Activated CD4-positive, alpha-beta T cell treated with anti-CD3 and anti-CD28 coated beads, Interleukin-2, amount 10 ng/mL, durations not matched to agents 7 days and 5 days (primary cell): ENCODE results near the gene CACNA1C. TPM values are rescaled to one million over a fixed set of nuclear protein-coding genes. Genes with fewer than 3 reads are reported as not detected.

Source experiments
- CTCF ChIA-PET: fragments of 350-600 bp; sonication (Branson Sonifier 250); formaldehyde crosslinking; loops from one replicate; lab custom pipeline; 2021; ENCODE audit warnings: antibody characterized with exemption; lab: Charles Lee
- POLR2A ChIA-PET: fragments of 350-600 bp; sonication (Branson Sonifier 250); formaldehyde crosslinking; loops from one replicate; lab custom pipeline; 2021; ENCODE audit warnings: antibody characterized with exemption; lab: Charles Lee
- DNase-seq: peaks from one replicate; pipeline ENCODE4 v3.0.0-alpha.2; 2020
- H3K27ac Mint-ChIP-seq: one replicate; pipeline ENCODE4 v1.8.0; 2021; ENCODE audit warnings: mild to moderate bottlenecking, moderate library complexity, mixed read lengths
- H3K27me3 Mint-ChIP-seq: one replicate; pipeline ENCODE4 v1.8.0; 2021; ENCODE audit warnings: mixed read lengths
- H3K36me3 Mint-ChIP-seq: one replicate; pipeline ENCODE4 v1.8.0; 2021; ENCODE audit warnings: low read depth, mixed read lengths
- H3K4me1 Mint-ChIP-seq: one replicate; pipeline ENCODE4 v1.8.0; 2021; ENCODE audit warnings: mixed read lengths
- H3K4me3 Mint-ChIP-seq: one replicate; pipeline ENCODE4 v1.8.0; 2021; ENCODE audit warnings: mild to moderate bottlenecking, moderate library complexity, mixed read lengths
- H3K9me3 Mint-ChIP-seq: one replicate; pipeline ENCODE4 v1.8.0; 2021; ENCODE audit warnings: mixed read lengths
- total RNA-seq, 2 experiments: library from RNA; stranded (reverse); gene quantifications; one replicate each; pipeline ENCODE4 v1.2.3, GENCODE V29; 2021

Gene CACNA1C
- total RNA-seq, 2 experiments from 2014 or later, result 0.12 to 0.15 TPM

DNA sequence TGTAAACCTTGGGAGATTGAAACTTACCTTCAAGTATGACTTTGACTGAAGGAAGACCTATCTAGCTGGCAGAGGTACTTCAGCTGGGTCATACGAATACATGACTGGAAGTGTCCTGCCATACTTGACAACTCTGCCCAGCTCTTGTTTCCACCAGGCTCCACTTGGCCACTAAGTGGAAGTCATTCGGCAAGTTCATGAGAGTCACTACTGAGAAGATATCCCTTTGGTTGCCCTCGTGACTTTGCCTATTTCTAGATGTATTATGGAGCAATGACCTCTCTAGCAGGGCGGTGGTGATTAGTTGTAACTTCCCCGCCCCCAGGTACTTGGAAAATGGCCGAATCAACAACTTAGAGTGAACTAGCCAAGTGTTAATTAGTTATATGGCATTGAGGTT lies 8.6 kb upstream of the CACNA1C start:
- CTCF ChIA-PET, result interaction anchor here (0.7 kb wide), 1 partner anchor 668 kb away, joined by 3 read pairs; no protein-coding TSS in a partner anchor
- H3K36me3 Mint-ChIP-seq, result no peaks in the 10 kb centered on the region
- H3K4me1 Mint-ChIP-seq, result no peaks in the 10 kb centered on the region
- H3K9me3 Mint-ChIP-seq, result no peaks in the 10 kb centered on the region
- H3K27ac Mint-ChIP-seq, result no peak overlapping the region
- POLR2A ChIA-PET, result no interaction called here
- H3K4me3 Mint-ChIP-seq, result no peak overlapping the region
- peaks cover 50% of the 10 kb centered on the region for H3K27me3 Mint-ChIP-seq
- DNase-seq, result no peak

DNA sequence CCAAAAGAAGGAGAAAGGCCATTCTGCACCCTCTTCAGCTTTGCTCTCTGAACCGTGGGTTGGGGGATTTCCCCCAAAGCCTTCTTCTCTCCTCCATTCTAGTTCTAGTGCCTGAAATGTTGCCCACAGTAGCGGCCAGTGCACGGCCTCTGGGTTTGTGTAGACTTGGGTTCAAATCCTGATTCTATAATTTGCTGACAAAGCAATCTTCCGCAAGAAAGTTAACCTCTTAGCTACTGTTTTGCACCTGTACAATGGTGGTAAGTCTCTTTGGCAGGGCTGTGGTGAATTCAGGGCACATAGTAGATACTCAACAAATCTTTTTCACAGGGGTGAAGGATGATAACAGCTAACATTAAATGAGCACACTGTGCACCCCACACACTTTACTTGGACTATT lies 5.8 kb upstream of the CACNA1C start:
- no peaks in the 10 kb centered on the region for H3K9me3 Mint-ChIP-seq

DNA sequence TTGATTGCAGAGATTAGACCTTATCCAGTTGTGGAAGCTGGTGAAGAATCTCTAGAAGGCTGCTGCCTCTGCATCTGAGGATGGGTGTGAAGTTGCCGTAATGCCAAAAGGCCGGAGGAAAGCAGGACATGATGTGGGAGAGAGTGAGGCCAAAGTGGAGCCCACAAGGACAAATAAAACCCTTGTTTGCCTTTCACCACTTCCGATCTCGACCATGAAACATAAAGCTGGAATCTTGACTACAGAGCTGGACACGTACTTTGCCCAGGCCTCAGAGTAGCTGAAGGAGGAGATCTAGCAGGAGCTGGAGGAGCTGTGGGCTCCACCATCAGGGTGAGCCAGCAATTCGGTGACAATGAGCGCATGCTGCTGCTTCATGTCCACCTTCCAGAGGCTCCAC lies 5.0 kb upstream of the CACNA1C start:
- DNase-seq, result no peak
- ChIA-PET POLR2A (no interaction called here), CTCF (interaction anchor here (1.2 kb wide), 1 partner anchor 13 kb away, joined by 4 read pairs; no protein-coding TSS in a partner anchor)
- H3K4me1 Mint-ChIP-seq, result peaks cover 11% of the 10 kb centered on the region
- no peak overlapping the region for H3K4me3 Mint-ChIP-seq
- no peaks in the 10 kb centered on the region for H3K9me3 Mint-ChIP-seq
- H3K27me3 Mint-ChIP-seq, result peaks cover 63% of the 10 kb centered on the region
- no peak overlapping the region for H3K27ac Mint-ChIP-seq
- H3K36me3 Mint-ChIP-seq, result no peaks in the 10 kb centered on the region

More for the DNA sequence above, 5.8 kb upstream of the CACNA1C start:
- Mint-ChIP-seq H3K27me3 (peaks cover 64% of the 10 kb centered on the region), H3K27ac (no peak overlapping the region), H3K4me1 (peaks cover 11% of the 10 kb centered on the region), H3K4me3 (no peak overlapping the region), H3K36me3 (no peaks in the 10 kb centered on the region)
- ChIA-PET CTCF (interaction anchor here (0.6 kb wide), 1 partner anchor 14 kb away, joined by 3 read pairs; no protein-coding TSS in a partner anchor), POLR2A (no interaction called here)
- no peak for DNase-seq

DNA sequence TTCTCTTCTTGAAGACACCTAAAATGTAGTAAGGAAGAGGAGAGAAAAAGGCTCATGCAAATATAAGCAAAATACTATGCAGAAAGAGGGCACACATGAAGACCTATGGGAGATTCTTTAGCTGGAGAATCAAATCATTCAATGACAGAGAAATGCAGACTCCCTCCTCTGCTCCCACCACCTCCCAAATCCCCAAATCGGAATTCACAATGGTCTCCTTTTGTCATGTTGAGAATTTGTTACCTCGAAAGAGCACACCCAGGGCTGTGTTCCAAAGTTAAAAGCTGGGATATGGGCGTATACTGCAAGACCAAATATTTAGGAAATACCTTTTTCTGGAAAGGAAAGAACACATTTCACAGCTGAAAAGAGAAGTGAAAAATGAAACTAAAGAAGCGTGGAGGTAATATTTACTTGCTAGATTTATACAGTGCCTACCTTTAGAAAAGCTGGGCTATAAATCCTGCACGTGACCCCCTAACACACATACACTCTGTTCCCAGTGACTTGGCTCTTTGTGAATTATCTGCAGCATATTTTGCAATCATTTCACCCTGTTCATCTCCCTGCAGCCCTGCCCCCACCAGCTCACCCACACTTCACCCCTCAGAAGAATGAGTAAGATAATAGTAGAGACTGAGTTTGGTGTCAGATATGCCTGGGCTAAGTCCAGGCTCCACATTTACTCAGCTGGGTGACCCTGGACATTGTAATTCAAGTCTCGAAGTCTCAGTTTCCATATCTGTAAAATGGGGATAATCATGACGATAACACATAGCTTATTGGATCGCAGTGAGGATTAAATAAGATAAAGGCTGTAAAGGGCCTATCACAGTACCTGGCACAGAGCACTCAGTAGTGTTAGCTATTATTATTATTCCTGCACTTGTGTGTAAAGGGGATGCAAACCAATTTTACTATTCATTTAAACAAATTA lies 2.9 kb upstream of the CACNA1C start:
- no peak for DNase-seq
- H3K9me3 Mint-ChIP-seq, result no peaks in the 10 kb centered on the region
- no peaks in the 10 kb centered on the region for H3K36me3 Mint-ChIP-seq
- peaks cover 22% of the 10 kb centered on the region for H3K4me1 Mint-ChIP-seq
- CTCF ChIA-PET, result interaction anchor here (0.6 to 1.0 kb wide), 2 partner anchors 11 to 92 kb away, joined by 3 read pairs; no protein-coding TSS in a partner anchor
- POLR2A ChIA-PET, result no interaction called here
- H3K27me3 Mint-ChIP-seq, result peaks cover 64% of the 10 kb centered on the region
- no peak overlapping the region for H3K4me3 Mint-ChIP-seq
- no peak overlapping the region for H3K27ac Mint-ChIP-seq

DNA sequence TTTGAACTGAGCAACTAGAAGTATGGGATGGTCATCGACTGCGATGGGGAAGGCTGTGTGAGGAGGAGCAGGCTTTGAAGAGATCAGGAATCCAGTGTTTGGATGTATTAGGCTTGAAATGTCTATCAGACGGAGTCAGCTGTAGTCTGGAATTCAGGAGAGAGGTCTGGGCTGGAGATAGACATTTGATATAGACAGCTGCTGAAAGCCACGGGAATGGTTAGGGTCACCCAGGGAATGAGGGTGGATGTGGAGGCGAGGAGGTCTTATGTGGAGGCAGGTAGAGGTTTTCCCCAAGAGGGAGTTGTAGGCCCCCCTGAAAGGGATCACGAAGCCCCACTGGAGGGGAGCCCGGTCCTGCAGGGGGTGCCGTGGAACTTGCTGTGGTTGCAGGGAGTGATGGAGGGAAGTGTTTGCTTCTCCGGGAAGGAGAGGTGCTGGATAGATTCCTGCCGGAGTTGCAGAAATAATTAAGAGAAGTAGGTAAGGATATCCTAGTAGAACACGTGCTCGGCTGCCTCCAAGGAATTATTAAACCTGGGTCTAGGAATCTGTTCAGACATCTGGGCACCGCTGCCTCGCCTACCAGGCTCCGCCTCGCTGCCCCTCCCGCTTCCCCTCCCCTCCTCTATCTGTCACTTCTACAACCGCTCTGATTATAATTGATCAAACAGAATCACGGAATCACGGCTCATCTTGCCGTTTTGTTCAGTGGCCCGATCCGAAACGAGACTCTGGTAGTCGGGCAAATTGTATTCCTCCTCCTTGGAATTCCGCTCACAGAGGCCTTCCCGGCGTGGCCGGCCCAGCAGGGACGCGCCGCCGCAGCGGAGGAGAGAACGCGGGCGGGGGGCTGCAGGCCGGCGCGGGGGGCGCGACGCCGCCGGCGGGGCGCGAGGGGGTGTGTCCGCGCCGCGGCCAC lies 826 bp upstream of the CACNA1C start:
- Mint-ChIP-seq H3K4me1 (peaks cover 23% of the 10 kb centered on the region), H3K36me3 (no peaks in the 10 kb centered on the region)
- CTCF ChIA-PET, result interaction anchor here (0.5 kb wide), 1 partner anchor 48 kb away, joined by 3 read pairs; no protein-coding TSS in a partner anchor

DNA sequence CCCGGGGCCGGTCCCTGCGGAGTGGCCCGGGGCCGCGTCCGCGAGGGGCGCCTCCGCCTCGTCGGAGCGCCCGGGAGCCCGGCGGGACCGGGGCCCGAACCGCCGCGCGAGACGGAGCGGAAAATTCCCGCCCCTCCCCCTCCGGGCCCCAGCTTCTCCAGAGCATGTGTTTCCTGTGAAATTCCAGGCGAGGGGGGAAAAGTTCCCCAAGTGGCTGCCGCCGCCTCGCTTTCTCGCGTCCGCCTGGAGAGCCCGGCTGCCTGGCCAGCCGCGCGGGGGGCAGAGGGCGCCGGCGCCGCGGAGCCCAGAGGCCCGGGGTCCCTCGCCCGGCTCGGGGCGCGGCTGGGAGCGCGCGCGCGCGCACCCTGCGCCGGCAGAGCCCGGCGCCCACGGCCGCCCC lies 904 bp downstream of the CACNA1C start:
- H3K4me3 Mint-ChIP-seq, result no peak overlapping the region
- H3K27ac Mint-ChIP-seq, result no peak overlapping the region
- no peaks in the 10 kb centered on the region for H3K36me3 Mint-ChIP-seq
- ChIA-PET CTCF (no interaction called here), POLR2A (no interaction called here)
- H3K9me3 Mint-ChIP-seq, result no peaks in the 10 kb centered on the region
- H3K4me1 Mint-ChIP-seq, result peaks cover 23% of the 10 kb centered on the region
- H3K27me3 Mint-ChIP-seq, result peaks cover 81% of the 10 kb centered on the region
- DNase-seq, result no peak

More for the DNA sequence above, 826 bp upstream of the CACNA1C start:
- Mint-ChIP-seq H3K27me3 (peaks cover 75% of the 10 kb centered on the region), H3K4me3 (peak overlapping the region; percentile 55), H3K27ac (peak overlapping the region; percentile 10), H3K9me3 (no peaks in the 10 kb centered on the region)
- no peak for DNase-seq
- POLR2A ChIA-PET, result no interaction called here

DNA sequence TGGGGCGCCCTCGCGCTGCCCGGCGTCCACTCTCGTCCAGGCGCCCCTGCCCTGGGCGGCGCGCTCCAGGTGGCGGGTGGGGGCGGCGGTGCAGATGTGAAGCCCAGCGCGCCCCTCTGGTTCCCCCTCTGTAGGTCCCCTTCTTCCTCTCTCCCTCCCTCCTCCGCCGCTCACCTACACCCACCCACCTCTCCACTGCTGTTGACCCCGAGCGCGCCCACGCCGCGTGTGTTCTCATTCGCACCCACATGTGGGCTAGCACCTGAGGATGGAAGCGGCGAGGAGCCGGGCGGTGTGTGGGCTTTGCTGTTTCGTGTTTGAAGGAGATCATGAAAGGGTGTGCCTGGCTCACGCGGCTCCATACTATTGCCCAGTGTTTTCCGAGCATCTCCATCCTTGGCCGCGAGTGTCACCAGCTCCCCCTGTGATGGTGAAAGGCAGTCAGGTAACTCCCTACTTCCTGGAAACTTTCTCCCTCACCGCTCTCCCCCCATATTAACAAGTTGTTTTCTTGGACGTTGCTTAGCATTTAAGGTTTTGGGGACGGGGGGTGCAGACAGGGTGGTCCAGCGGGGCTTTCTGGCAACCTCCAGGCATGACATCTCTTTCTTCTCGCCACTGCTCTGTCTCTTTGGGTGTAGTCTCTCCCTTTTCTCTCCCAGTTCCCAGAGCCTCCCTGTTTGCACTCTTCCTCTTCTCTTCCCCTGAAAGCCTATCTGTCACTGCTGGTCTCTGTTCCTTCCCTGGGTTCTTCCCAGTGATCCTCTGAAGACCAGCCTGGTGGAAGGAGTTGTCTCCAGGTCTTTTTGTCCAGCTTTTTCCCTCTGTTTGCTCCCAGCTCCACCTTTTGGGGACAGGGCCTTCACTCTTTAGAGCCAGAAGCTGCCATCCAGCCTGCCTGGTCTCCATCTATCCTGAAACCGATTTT lies 1.6 kb downstream of the CACNA1C start:
- CTCF ChIA-PET, result no interaction called here
- no peaks in the 10 kb centered on the region for H3K9me3 Mint-ChIP-seq
- no peaks in the 10 kb centered on the region for H3K36me3 Mint-ChIP-seq
- POLR2A ChIA-PET, result no interaction called here
- peak overlapping the region; percentile 42 for H3K4me3 Mint-ChIP-seq
- H3K4me1 Mint-ChIP-seq, result peaks cover 23% of the 10 kb centered on the region
- H3K27ac Mint-ChIP-seq, result no peak overlapping the region
- peaks cover 80% of the 10 kb centered on the region for H3K27me3 Mint-ChIP-seq
- DNase-seq, result no peak

DNA sequence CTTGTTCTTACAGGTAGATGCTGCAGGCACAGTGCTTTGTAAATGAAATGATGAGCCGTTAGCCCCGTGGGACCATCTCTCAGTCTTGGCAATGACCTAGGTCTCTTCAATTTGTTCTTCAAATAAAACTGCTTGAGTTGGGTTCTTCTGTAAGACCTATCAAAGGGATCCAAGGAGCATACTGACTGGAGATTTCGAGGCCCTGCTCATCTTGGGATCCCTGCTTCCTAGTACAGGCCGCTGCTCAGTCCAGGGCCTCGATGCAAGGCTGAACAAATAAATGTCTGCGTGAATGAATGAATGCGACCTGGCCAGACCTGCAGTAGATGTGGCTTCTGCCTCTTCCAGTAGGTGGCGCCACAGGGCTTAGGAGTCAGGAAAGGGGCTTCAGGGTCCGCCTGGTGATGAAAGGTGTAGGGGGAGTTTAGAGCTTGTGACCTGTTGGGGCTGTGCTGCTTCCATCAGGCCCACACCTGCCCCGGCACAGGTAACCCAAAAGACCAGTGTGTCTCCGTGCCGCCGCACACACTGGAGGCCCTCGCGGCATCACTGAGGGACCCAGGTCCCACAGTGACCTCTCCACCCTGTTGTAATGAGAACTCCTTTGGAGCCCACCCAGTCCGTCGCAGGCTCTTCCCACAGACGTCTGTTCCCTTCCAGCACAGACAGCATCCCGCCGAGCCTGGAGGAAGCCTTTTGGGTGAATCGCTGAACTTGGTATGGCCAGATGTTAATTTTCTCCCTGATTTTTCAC lies 4.4 kb downstream of the CACNA1C start:
- Mint-ChIP-seq H3K27me3 (peaks cover 64% of the 10 kb centered on the region), H3K4me3 (no peak overlapping the region), H3K9me3 (no peaks in the 10 kb centered on the region), H3K27ac (no peak overlapping the region), H3K4me1 (peaks cover 12% of the 10 kb centered on the region), H3K36me3 (no peaks in the 10 kb centered on the region)
- DNase-seq, result peak; percentile 59
- CTCF ChIA-PET, result interaction anchor here (0.9 kb wide), 1 partner anchor 16 kb away, joined by 3 read pairs; no protein-coding TSS in a partner anchor
- POLR2A ChIA-PET, result no interaction called here

DNA sequence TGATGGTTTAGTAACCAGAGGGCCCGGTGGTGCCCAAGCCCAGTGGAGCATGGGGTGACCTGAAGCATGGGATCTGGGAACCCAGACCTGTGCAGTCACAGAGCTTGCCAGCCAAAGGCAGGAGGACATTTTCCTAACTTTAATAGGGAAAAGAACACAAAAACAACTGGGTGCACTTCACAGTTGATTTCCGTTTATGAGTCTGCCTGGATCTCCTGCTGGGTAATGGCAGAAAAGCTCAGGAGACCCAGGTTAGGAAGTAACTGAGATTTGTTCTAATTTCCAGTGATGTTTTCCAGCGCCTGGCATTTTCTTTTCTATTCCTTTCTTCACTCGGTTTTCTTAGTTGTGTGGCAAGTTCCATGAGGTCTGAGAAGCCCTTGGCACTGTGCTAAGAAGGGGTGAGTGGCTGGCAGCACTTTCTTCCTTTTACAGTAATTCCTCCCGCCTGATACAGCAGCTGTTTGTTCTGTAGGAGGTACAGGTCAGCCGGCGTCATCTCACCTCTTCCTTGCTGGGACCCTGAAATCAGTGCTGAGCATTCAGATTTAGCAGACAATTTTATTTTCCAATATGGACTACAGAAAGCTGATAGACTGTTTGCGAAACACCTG lies 5.1 kb downstream of the CACNA1C start:
- Mint-ChIP-seq H3K27me3 (peaks cover 67% of the 10 kb centered on the region), H3K27ac (no peak overlapping the region), H3K4me3 (no peak overlapping the region), H3K36me3 (no peaks in the 10 kb centered on the region), H3K9me3 (no peaks in the 10 kb centered on the region), H3K4me1 (peaks cover 12% of the 10 kb centered on the region)
- ChIA-PET POLR2A (no interaction called here), CTCF (interaction anchor here (0.6 to 0.9 kb wide), 2 partner anchors 15 to 1598 kb away, joined by 3 read pairs; no protein-coding TSS in a partner anchor)
- no peak for DNase-seq

DNA sequence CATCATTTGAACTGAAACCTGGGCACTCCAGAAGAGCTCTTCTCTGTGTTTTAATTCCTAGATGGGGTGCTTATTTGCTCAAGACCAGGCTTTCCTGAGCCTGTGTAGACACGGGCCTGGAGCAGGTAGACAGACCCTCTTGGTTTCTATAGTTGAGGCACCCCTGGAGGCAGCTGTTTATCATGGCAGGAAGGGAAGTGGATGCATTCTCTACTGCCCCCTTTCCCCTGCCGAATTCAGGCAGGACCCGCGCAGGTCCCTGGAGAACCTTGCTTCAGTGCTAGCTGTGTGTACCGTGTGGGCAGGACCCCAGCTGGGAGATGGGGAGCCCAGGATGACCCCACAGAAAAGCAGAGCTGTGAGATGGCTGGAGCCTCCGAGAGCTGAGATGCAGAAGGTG lies 6.0 kb downstream of the CACNA1C start:
- H3K27ac Mint-ChIP-seq, result no peak overlapping the region
- peaks cover 63% of the 10 kb centered on the region for H3K27me3 Mint-ChIP-seq
- no peak for DNase-seq
- POLR2A ChIA-PET, result no interaction called here
- H3K36me3 Mint-ChIP-seq, result no peaks in the 10 kb centered on the region
- no peak overlapping the region for H3K4me3 Mint-ChIP-seq
- H3K4me1 Mint-ChIP-seq, result peaks cover 16% of the 10 kb centered on the region
- no peaks in the 10 kb centered on the region for H3K9me3 Mint-ChIP-seq
- CTCF ChIA-PET, result no interaction called here

DNA sequence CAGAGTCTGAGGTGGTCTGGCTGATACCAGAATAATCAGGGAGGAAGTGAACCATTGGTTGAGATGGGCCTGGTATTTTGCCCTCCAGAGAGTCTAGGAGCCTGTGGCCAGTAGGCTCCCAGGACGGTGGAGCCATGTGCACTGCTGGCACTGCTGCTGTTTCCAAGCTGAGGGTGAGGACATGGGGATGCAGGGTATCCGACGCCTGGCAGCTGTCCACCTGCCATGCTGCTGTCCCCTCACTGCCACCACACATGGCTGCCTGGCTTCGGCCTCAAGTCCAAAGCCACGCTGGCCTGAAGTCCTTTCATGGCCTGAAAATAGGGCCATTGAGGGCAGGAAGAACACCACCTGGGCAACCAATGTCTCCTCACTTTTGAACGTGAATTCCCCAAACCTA lies 8.6 kb downstream of the CACNA1C start:
- Mint-ChIP-seq H3K4me1 (peaks cover 15% of the 10 kb centered on the region), H3K4me3 (no peak overlapping the region), H3K9me3 (no peaks in the 10 kb centered on the region), H3K27ac (no peak overlapping the region), H3K36me3 (no peaks in the 10 kb centered on the region), H3K27me3 (peaks cover 44% of the 10 kb centered on the region)
- no peak for DNase-seq
- ChIA-PET POLR2A (no interaction called here), CTCF (interaction anchor here (1.7 kb wide), 1 partner anchor 12 kb away, joined by 3 read pairs; no protein-coding TSS in a partner anchor)
